Measurements from ENCODE around the gene MTHFSD.
"Not testable (repeated sequence)": the region's sequence is repeated elsewhere in the genome, so short reads cannot be mapped to it uniquely, and the experiment has no call there.

Gene MTHFSD

DNA sequence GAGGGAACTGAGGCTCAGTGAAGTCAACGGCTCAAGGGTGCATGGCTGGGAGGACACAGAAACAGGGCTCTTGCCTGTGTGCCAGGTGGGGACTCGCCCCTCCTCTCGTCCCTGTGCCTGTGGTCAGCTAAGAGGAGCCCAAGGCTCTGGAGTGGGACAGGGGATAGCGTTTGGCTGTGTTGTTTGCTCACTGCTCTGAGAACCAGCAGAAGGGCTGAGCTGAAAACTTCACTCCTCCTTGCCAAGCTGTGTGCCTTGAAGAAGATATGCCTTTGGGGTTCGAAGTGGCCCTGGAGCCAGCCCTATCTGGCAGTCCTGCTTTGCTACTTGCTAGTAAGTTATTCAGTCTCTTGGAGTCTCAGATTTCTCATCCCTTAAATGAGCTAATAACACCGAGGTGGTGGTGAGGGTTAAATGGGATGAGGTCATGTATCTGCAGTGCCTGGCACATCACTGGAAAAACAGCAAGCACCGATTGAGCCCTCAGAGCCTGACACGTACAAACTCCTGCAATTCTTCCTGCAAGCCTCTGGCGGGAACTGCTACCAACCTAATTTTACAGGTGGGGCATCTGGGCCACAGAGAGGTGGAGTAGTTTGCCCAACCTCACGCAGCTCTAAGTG lies 41.1 kb upstream of the MTHFSD start:
- H4K20me1 ChIP-seq = no peaks in the 10 kb centered on the region
- H3K4me2 ChIP-seq = no peak overlapping the region
- H3K27me3 ChIP-seq = no peaks in the 10 kb centered on the region
- H3K4me3 ChIP-seq = no peak overlapping the region
- H3K36me3 ChIP-seq = no peaks in the 10 kb centered on the region
- H3K27ac ChIP-seq = no peak overlapping the region
- peaks cover 0 to 23% (median 13%) of the 10 kb centered on the region in 11 experiments; a peak in 12 of 22 replicates for H3K9me3 ChIP-seq (replicated peaks in 1 of 11)
- H3K4me1 ChIP-seq = peaks cover 7 to 45% (median 26%) of the 10 kb centered on the region in 10 experiments; a peak in 17 of 20 replicates
- no peak for TF ChIP-seq Cebpa-rat (IDR thresholded peaks at IDR 0.05)
- H3K9ac ChIP-seq = no peak overlapping the region

DNA sequence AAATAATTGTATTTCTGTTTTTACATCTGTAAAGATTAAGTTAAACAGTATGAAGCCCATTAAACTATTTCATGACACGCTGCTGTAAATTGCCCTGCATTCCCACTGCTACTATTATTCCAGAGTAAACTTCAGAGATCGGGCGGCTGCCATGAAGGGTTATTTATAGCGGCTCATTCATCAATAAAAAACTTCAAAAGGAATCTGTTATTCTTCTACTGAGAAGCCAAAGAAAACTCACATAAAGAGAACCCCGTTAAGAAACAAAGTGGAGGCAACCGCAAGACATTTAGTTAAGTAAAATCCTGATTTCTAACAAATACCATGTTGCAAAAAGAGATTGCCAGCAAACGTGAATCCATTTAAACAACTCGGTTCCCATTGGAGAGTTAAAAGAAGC lies 39.7 kb upstream of the MTHFSD start:
- Histone ChIP-seq H3K27me3 (no peaks in the 10 kb centered on the region), H3K4me2 (no peak overlapping the region), H3K4me1 (peaks cover 7 to 42% (median 25%) of the 10 kb centered on the region in 10 experiments; a peak in 17 of 20 replicates), H3K36me3 (no peaks in the 10 kb centered on the region), H4K20me1 (no peaks in the 10 kb centered on the region), H3K9ac (no peak overlapping the region), H3K27ac (no peak overlapping the region), H3K4me3 (no peak overlapping the region), H3K9me3 (replicated peaks in 1 of 11) (peaks cover 0 to 14% (median 12%) of the 10 kb centered on the region in 11 experiments; a peak in 10 of 22 replicates)
- TF ChIP-seq Cebpa-rat (IDR thresholded peaks at IDR 0.05) = no peak

DNA sequence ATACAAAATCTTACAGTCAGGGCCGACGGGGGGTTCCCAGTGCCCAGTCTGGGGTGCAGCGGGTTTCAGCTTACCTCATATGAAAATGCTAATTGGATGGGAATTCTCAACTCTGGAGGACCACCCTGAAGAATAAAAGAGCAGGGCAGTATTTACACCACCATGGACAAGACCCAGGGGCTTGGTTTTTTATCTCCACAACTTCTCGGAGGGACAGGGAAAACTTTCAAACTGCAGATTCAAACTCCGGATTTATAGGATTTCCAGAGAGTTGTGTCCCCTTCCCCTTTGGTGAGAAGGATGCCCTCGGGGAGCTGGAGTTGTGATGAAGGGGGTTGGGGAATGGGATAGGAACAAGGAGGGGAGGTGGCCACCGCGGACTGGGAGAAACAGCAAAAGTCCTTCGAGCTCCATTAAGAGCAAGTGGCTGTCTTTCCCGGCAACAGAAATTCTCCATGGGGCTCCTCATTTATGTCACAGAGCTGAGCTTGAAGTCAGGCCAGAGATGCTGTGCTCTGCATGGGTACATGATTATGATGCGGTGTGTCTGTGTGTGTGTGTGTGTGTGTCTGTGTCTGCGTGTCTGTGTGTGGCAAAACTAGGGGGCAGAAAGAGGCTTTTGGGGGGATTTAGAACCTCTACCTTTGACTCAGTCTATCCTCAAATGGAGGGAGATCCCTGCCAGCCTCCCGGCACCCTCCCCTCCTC lies 39.0 kb upstream of the MTHFSD start:
- Histone ChIP-seq H3K4me1 (peaks cover 7 to 35% (median 18%) of the 10 kb centered on the region in 10 experiments; a peak in 17 of 20 replicates), H3K27ac (no peak overlapping the region), H3K9me3 (replicated peaks in 1 of 11) (peaks cover 0 to 13% (median 11%) of the 10 kb centered on the region in 11 experiments; a peak in 10 of 22 replicates), H3K27me3 (no peaks in the 10 kb centered on the region), H3K4me3 (no peak overlapping the region), H3K9ac (no peak overlapping the region), H3K4me2 (peak overlapping the region in 9 of 11 experiments; percentile 59 to 82 (median 65); a peak in 12 of 22 replicates), H4K20me1 (no peaks in the 10 kb centered on the region), H3K36me3 (no peaks in the 10 kb centered on the region)
- TF ChIP-seq Cebpa-rat (IDR thresholded peaks at IDR 0.05) = no peak

DNA sequence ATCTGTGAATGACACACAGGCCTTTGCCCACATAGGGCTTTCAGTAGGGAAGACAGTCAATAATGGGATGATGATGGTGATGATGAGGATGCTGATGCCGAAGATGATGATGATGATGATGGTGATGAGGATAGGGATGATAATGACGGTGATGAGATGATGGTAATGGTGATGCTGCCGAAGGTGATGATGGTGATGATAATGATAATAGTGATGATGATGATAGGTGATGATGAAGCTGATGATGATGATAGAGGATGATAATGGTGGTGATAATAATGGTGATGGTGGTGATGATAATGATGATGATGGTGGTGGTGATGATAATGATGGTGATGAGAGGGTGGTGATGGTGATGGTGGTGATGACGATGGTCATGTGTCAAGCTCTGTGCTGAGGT lies 36.2 kb upstream of the MTHFSD start:
- H3K4me3 ChIP-seq = no peak overlapping the region
- H3K9ac ChIP-seq = no peak overlapping the region
- no peaks in the 10 kb centered on the region for H4K20me1 ChIP-seq
- no peaks in the 10 kb centered on the region for H3K9me3 ChIP-seq (replicated peaks in 1 of 11)
- H3K4me1 ChIP-seq = peaks cover 7 to 16% (median 12%) of the 10 kb centered on the region in 10 experiments; a peak in 17 of 20 replicates
- H3K4me2 ChIP-seq = no peak overlapping the region
- no peaks in the 10 kb centered on the region for H3K27me3 ChIP-seq
- H3K27ac ChIP-seq = no peak overlapping the region
- TF ChIP-seq Cebpa-rat (IDR thresholded peaks at IDR 0.05) = no peak
- H3K36me3 ChIP-seq = no peaks in the 10 kb centered on the region

DNA sequence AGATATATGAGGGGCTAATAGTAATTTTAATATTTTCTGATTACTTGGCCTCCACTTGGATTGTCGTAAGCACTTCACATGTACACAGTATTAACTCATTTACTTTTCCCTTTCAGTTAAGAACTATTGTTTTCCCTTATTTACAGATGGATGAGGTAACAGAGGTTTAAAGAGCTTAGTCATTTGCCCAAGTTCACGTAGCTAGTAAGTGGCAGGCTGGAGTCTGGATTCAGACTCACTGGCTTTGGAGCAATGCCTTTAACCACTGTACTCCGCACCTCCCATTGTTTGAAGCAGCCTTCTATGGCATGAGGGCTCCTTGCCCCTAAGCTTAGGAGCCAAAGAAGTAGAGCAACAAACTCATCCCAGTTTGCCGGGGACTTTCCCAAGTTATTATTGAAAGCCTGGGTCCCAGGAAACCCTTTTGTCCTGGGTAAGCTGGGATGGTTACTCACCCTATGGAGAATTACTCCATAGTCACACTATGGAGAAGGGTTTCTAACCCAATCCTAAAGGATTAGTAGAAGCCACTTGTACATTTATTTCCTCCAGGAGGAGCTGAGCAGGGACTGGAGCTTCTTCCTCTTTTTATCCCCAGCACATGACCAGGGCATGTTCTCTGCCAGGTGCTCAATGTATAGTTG lies 35.6 kb upstream of the MTHFSD start:
- Histone ChIP-seq H4K20me1 (no peaks in the 10 kb centered on the region), H3K36me3 (no peaks in the 10 kb centered on the region), H3K27me3 (no peaks in the 10 kb centered on the region), H3K4me1 (peaks cover 7 to 16% (median 12%) of the 10 kb centered on the region in 10 experiments; a peak in 17 of 20 replicates), H3K9me3 (replicated peaks in 1 of 11) (no peaks in the 10 kb centered on the region), H3K9ac (no peak overlapping the region), H3K27ac (no peak overlapping the region), H3K4me3 (no peak overlapping the region), H3K4me2 (no peak overlapping the region)
- no peak for TF ChIP-seq Cebpa-rat (IDR thresholded peaks at IDR 0.05)

DNA sequence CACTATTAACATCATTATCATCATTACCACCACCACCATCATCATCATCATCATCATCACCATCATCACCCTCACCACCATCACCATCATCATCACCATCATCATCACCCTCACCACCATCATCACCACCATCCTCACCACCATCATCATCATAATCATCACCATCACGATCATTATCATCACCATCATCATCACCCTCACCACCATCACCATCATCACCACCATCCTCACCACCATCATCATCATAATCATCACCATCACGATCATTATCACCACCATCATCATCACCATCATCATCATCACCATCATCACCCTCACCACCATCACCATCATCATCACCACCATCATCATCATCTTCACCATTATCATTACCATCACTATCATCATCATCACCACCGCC lies 32.9 kb upstream of the MTHFSD start:
- H4K20me1 ChIP-seq; H3K9ac ChIP-seq; H3K27ac ChIP-seq; H3K9me3 ChIP-seq (replicated peaks in 1 of 11); H3K4me2 ChIP-seq; H3K4me3 ChIP-seq; H3K4me1 ChIP-seq; H3K36me3 ChIP-seq; H3K27me3 ChIP-seq: not testable (repeated sequence)

DNA sequence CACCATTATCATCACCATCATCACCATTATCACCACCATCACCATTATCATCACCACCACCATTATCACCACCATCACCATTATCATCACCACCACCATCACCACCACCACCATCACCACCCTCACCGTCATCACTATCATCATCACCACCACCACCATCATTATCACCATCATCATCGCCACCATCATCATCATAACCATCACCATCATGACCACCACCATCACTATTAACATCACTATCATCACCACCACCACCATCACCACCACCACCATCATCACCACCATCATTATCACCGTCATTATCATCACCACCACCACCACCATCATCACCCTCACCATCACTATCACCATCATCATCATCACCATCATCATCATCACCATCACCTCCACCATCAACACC lies 32.5 kb upstream of the MTHFSD start:
- no peak overlapping the region for H3K4me3 ChIP-seq
- no peak overlapping the region for H3K9ac ChIP-seq
- H3K36me3 ChIP-seq = no peaks in the 10 kb centered on the region
- no peaks in the 10 kb centered on the region; a peak in 1 of 22 replicates for H3K27me3 ChIP-seq
- H3K9me3 ChIP-seq (replicated peaks in 1 of 11) = no peaks in the 10 kb centered on the region
- no peak overlapping the region for H3K27ac ChIP-seq
- H4K20me1 ChIP-seq = no peaks in the 10 kb centered on the region
- no peak for TF ChIP-seq Cebpa-rat (IDR thresholded peaks at IDR 0.05)
- H3K4me1 ChIP-seq = peaks cover 0 to under 1% (median 0%) of the 10 kb centered on the region in 10 experiments; a peak in 3 of 20 replicates
- no peak overlapping the region for H3K4me2 ChIP-seq

DNA sequence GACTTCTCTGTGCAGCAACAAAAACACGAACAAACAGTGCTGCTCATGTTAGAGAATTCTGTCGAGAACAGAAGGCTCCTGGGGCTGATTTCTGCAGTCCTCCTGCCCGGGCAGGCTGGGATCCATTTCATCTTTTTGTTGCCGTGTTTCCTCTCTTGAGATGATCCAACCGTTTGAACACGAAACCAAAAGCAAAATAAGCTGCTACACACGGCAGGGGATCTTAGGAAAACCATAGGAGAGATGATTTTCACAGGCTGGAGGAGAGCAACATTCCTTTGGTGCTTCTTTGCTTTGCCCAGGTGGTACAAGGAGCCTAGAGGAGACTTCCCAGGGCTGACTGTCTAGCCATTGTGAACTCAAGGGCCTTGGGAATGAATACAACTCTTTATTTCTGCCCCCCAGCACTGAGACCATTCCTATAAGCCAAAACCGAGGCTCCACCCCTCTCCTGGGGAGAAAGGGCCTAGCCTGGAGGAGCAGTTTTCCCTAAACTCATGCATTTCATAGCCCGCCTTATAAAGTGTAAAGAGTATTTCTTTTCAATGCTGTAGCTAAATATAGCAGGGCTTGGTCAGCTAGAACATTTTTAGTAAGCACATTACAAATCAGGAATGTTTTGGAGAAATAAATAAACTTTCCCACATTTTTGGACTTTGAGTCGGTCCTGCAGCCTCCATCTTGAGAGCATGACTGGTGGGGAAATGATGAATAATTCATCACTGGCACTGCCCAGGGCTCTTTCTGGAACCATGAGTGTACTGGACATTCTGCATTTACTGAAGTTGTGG lies 31.0 kb upstream of the MTHFSD start:
- H3K9ac ChIP-seq = no peak overlapping the region
- H3K27ac ChIP-seq = no peak overlapping the region
- peaks cover 1 to 11% (median 6%) of the 10 kb centered on the region in 11 experiments; a peak in 18 of 22 replicates for H3K27me3 ChIP-seq
- no peaks in the 10 kb centered on the region for H3K4me1 ChIP-seq
- H3K4me2 ChIP-seq = no peak overlapping the region
- no peak overlapping the region for H3K4me3 ChIP-seq
- no peaks in the 10 kb centered on the region for H3K36me3 ChIP-seq
- TF ChIP-seq Cebpa-rat (IDR thresholded peaks at IDR 0.05) = no peak
- no peaks in the 10 kb centered on the region for H3K9me3 ChIP-seq (replicated peaks in 1 of 11)
- H4K20me1 ChIP-seq = no peaks in the 10 kb centered on the region

All from BLaER1 treated with 17β-estradiol and CSF1 and Interleukin-3, amounts not matched to agents 10 nM and 100 nM (cell line).